ENCODE measurements around the gene CLDN4. TPM values are rescaled to one million over a fixed set of nuclear protein-coding genes. Genes with fewer than 3 reads are reported as not detected.
A peak's percentile ranks its signal among the peaks of the same experiment; 100 is the strongest.

Gene CLDN4
- polyA plus RNA-seq, 1 donor (not counting 4 experiments of a cell fraction or from before 2014, with no cell fraction given) = 7.2 TPM

DNA sequence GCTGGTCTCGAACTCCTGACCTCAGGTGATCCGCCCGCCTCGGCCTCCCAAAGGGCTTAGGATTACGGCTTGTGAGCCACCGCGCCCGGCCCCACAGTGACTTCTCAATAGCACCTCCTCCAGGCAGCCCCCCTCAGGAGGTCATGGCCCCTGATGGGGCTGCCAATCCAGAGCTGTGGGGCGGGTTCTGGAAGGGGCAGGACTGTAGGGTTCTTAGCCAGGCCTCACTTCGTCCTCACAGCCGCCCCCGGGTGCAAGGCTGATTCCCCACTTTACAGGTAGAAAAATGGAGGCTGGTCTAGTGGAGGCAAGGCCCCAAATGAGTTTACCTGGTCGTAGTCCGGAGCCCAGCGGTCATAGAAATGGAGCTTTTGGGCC lies 10.9 kb downstream of the CLDN4 start:
- peak overlapping the region; percentile 77 for H2AFZ ChIP-seq (ENCODE audit: control insufficient read depth, low read length)

DNA sequence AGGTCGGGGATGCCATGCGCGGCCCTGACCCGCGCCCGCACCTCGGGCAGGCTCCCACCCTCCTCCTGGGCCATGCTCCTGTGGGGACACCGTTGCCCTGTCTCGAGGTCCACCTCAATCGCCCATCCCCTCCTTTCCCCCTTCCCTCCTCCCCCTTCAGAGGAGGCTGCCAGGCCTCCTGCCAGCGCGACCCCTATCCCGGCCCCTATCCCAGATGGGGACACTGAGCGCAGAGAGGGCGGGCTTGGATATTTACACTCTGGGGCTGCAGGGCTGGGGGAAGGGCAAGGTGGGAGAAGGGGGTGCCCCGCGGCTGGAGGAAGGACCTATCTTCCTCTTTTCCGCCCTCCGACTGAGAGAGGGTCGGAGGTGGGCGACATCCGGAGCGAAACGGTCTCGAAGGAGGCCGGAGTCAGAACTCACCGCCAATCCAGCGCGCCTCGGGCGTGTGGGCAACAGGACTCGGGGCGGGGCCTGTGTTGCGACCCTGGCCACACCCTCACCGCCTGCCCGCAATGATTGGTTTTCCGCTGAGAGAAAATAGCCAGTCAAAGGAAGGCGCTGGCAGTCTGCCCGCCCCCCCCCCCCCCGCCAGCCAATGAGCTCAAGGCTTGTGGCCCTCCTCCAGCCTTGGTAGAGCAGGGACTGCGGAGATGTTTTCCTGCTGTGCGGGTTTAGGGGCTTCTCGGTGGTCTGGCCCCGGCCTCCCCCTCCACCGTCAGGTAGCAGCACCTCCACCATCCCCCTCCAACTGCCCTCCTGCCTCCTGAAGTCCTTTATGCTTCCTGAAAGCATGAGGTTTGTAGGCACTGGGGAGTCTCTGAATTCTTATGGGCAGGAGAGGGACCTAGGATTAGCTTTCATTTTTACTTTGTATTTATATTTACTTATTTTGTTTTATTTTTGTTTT lies 11.5 kb downstream of the CLDN4 start, which contains the start of gene METTL27:
METTL27 (minus strand) TSS at position 450 of the 910 bp plus-strand sequence; CDS start at position 74, 376 bp downstream.
- H3K27me3 ChIP-seq (ENCODE audit: control insufficient read depth, extremely low read depth, insufficient read depth, low read length) = no peaks in the 10 kb centered on the region
- H4K20me1 ChIP-seq (ENCODE audit: control insufficient read depth, extremely low read depth, insufficient read depth, low read length) = no peaks in the 10 kb centered on the region
- H3K9me1 ChIP-seq (ENCODE audit: control insufficient read depth, extremely low read depth, insufficient read depth, low read length) = no peaks in the 10 kb centered on the region
- peak within 1 kb of the TSS; percentile 87 for H3K9ac ChIP-seq (ENCODE audit: control insufficient read depth, extremely low read depth, insufficient read depth, low read length)
- H3K9me3 ChIP-seq (ENCODE audit: control insufficient read depth, low read depth, low read length) = no peaks in the 10 kb centered on the region
- dilution Hi-C loops (cut with MboI; ENCODE audit: extremely low pct_ligation_motif_present, low sequenced_read_pairs) = no loop called here
- peak within 1 kb of the TSS; percentile 52 to 82 (median 80) for H3K4me3 ChIP-seq (ENCODE audit: control insufficient read depth in 2 of 3, extremely low read depth in 1 of 3, insufficient read depth in 2 of 3, low read depth in 1 of 3, low read length in 3 of 3)
- H3K79me2 ChIP-seq (ENCODE audit: control insufficient read depth, insufficient read depth, low read length) = no peaks in the 10 kb centered on the region
- FAIRE-seq = no peak
- H3K4me2 ChIP-seq (ENCODE audit: control insufficient read depth, extremely low read depth, insufficient read depth, low read depth, low read length) = peak within 1 kb of the TSS; percentile 88
- H3K4me1 ChIP-seq (ENCODE audit: control insufficient read depth, extremely low read depth, insufficient read depth, low read length) = peaks cover 40% of the 10 kb centered on the region
- DNase-seq (ENCODE audit: low read depth, low spot score) = no peak
- TF ChIP-seq, protein P1, sequence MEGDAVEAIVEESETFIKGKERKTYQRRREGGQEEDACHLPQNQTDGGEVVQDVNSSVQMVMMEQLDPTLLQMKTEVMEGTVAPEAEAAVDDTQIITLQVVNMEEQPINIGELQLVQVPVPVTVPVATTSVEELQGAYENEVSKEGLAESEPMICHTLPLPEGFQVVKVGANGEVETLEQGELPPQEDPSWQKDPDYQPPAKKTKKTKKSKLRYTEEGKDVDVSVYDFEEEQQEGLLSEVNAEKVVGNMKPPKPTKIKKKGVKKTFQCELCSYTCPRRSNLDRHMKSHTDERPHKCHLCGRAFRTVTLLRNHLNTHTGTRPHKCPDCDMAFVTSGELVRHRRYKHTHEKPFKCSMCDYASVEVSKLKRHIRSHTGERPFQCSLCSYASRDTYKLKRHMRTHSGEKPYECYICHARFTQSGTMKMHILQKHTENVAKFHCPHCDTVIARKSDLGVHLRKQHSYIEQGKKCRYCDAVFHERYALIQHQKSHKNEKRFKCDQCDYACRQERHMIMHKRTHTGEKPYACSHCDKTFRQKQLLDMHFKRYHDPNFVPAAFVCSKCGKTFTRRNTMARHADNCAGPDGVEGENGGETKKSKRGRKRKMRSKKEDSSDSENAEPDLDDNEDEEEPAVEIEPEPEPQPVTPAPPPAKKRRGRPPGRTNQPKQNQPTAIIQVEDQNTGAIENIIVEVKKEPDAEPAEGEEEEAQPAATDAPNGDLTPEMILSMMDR (optimal IDR thresholded peaks at IDR 0.05 in 1 of 3, IDR thresholded peaks at IDR 0.05 in 1 of 3, conservative IDR thresholded peaks at IDR 0.05 in 1 of 3; ENCODE audit: extremely low read depth in 1 of 3, insufficient read depth in 2 of 3, low read length in 3 of 3) = no peak
- TF ChIP-seq EZH2 (IDR thresholded peaks at IDR 0.05; ENCODE audit: low read length) = no peak
- H3K27ac ChIP-seq (ENCODE audit: control insufficient read depth, insufficient read depth, low read length) = peak within 1 kb of the TSS; percentile 78
- peaks cover 0 to 4% of the 10 kb centered on the region in 2 experiments for H3K36me3 ChIP-seq (ENCODE audit: control insufficient read depth in 2 of 2, extremely low read depth in 1 of 2, insufficient read depth in 2 of 2, low read length in 2 of 2)
- H2AFZ ChIP-seq (ENCODE audit: control insufficient read depth, low read length) = peak within 1 kb of the TSS; percentile 91

More for the DNA sequence above, 10.9 kb downstream of the CLDN4 start:
- no peak for FAIRE-seq
- H3K4me1 ChIP-seq (ENCODE audit: control insufficient read depth, extremely low read depth, insufficient read depth, low read length) = peaks cover 40% of the 10 kb centered on the region
- H3K9me1 ChIP-seq (ENCODE audit: control insufficient read depth, extremely low read depth, insufficient read depth, low read length) = no peaks in the 10 kb centered on the region
- DNase-seq (ENCODE audit: low read depth, low spot score) = no peak
- no peaks in the 10 kb centered on the region for H3K9me3 ChIP-seq (ENCODE audit: control insufficient read depth, low read depth, low read length)
- TF ChIP-seq EZH2 (IDR thresholded peaks at IDR 0.05; ENCODE audit: low read length) = no peak
- TF ChIP-seq, protein P1 (optimal IDR thresholded peaks at IDR 0.05 in 1 of 3, IDR thresholded peaks at IDR 0.05 in 1 of 3, conservative IDR thresholded peaks at IDR 0.05 in 1 of 3; ENCODE audit: extremely low read depth in 1 of 3, insufficient read depth in 2 of 3, low read length in 3 of 3) = no peak
- dilution Hi-C loops (cut with MboI; ENCODE audit: extremely low pct_ligation_motif_present, low sequenced_read_pairs) = no loop called here
- no peaks in the 10 kb centered on the region for H4K20me1 ChIP-seq (ENCODE audit: control insufficient read depth, extremely low read depth, insufficient read depth, low read length)
- peaks cover 0 to 4% of the 10 kb centered on the region in 2 experiments for H3K36me3 ChIP-seq (ENCODE audit: control insufficient read depth in 2 of 2, extremely low read depth in 1 of 2, insufficient read depth in 2 of 2, low read length in 2 of 2)
- no peaks in the 10 kb centered on the region for H3K27me3 ChIP-seq (ENCODE audit: control insufficient read depth, extremely low read depth, insufficient read depth, low read length)
- H3K4me2 ChIP-seq (ENCODE audit: control insufficient read depth, extremely low read depth, insufficient read depth, low read depth, low read length) = peak overlapping the region; percentile 85
- H3K9ac ChIP-seq (ENCODE audit: control insufficient read depth, extremely low read depth, insufficient read depth, low read length) = peak overlapping the region; percentile 87
- H3K27ac ChIP-seq (ENCODE audit: control insufficient read depth, insufficient read depth, low read length) = peak overlapping the region; percentile 78
- H3K79me2 ChIP-seq (ENCODE audit: control insufficient read depth, insufficient read depth, low read length) = no peaks in the 10 kb centered on the region
- peak overlapping the region; percentile 52 to 80 (median 69) for H3K4me3 ChIP-seq (ENCODE audit: control insufficient read depth in 2 of 3, extremely low read depth in 1 of 3, insufficient read depth in 2 of 3, low read depth in 1 of 3, low read length in 3 of 3)
